Measurements from ENCODE around the gene NOB1.
"Not testable (repeated sequence)": the region's sequence is repeated elsewhere in the genome, so short reads cannot be mapped to it uniquely, and the experiment has no call there.

Gene NOB1

DNA sequence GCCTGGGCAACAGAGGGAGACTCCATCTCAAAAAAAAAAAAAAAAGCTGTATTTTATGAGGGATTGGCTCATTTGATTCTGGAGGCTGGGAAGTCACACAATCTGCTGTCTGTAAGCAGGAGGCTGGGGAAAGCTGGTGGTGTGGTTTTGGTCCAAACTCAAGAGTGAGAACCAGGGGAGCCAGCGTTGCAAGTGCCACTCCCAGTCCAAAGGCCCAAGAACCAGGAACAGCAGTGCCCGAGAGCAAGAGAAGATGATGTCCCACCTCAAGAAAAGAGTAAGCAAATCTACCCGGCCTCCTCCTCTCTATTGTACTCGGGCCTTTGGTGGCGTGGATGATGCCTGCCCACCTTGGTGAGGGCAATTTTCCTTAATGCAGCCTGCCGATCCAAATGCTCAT, 22.6 kb downstream of the NOB1 start:
- ChIA-PET POLR2A (no interaction called here), CTCF (interaction anchor here (0.9 to 1.5 kb wide), 2 partner anchors 22 kb away, joined by 3 to 5 read pairs; partner anchors contain the start of gene NOB1)
- Histone ChIP-seq H3K36me3 (ENCODE audit: control insufficient read depth in 4 of 4, insufficient read depth in 4 of 4, low read length in 3 of 4) (no peaks in the 10 kb centered on the region), H3K27ac (ENCODE audit: insufficient read depth in 1 of 2, low read depth in 1 of 2, low read length in 2 of 2, poor library complexity in 1 of 2, severe bottlenecking in 2 of 2) (no peak overlapping the region), H3K9me3 (ENCODE audit: control extremely low read depth in 1 of 5, control insufficient read depth in 4 of 5, insufficient read depth in 2 of 5, low read depth in 1 of 5, low read length in 4 of 5) (no peaks in the 10 kb centered on the region), H3K27me3 (replicated peaks in 2 of 5; ENCODE audit: control insufficient read depth in 4 of 5, insufficient read depth in 5 of 5, low read length in 4 of 5) (no peaks in the 10 kb centered on the region), H3K4me3 (ENCODE audit: control insufficient read depth in 1 of 7, extremely low read depth in 1 of 7, insufficient read depth in 4 of 7, low read depth in 2 of 7, low read length in 6 of 7) (no peak overlapping the region), H3K4me1 (ENCODE audit: control extremely low read depth in 1 of 4, control insufficient read depth in 4 of 4, insufficient read depth in 4 of 4, low read length in 3 of 4) (peaks cover 0 to 12% (median 6%) of the 10 kb centered on the region in 4 experiments)
- DNase-seq: no peak
- WGBS (ENCODE audit: insufficient coverage): 98% methylated on average over 5 of the region's 6 CpGs

- H3K9me3 ChIP-seq (ENCODE audit: control extremely low read depth in 1 of 5, control insufficient read depth in 4 of 5, insufficient read depth in 2 of 5, low read depth in 1 of 5, low read length in 4 of 5); H3K4me3 ChIP-seq (ENCODE audit: control insufficient read depth in 1 of 7, extremely low read depth in 1 of 7, insufficient read depth in 4 of 7, low read depth in 2 of 7, low read length in 6 of 7); DNase-seq; H3K36me3 ChIP-seq (ENCODE audit: control insufficient read depth in 4 of 4, insufficient read depth in 4 of 4, low read length in 3 of 4); H3K27ac ChIP-seq (ENCODE audit: insufficient read depth in 1 of 2, low read depth in 1 of 2, low read length in 2 of 2, poor library complexity in 1 of 2, severe bottlenecking in 2 of 2); H3K27me3 ChIP-seq (replicated peaks in 2 of 5; ENCODE audit: control insufficient read depth in 4 of 5, insufficient read depth in 5 of 5, low read length in 4 of 5); POLR2A ChIA-PET: not testable (repeated sequence)
- 100% methylated on average over 2 of the region's 5 CpGs for WGBS (ENCODE audit: insufficient coverage)
- CTCF ChIA-PET: interaction anchor here (0.6 to 1.5 kb wide), 2 partner anchors 11 to 23 kb away, joined by 4 to 5 read pairs; partner anchors contain the start of gene NOB1
- H3K4me1 ChIP-seq (ENCODE audit: control extremely low read depth in 1 of 4, control insufficient read depth in 4 of 4, insufficient read depth in 4 of 4, low read length in 3 of 4): peaks cover 0 to 20% (median 13%) of the 10 kb centered on the region in 4 experiments
Observed at GRCh38 chr16:69731280-69731679, 23.4 kb downstream of the NOB1 start.

- WGBS (ENCODE audit: insufficient coverage): 100% methylated on average over 2 of the region's 4 CpGs
- H3K27me3 ChIP-seq (replicated peaks in 2 of 5; ENCODE audit: control insufficient read depth in 4 of 5, insufficient read depth in 5 of 5, low read length in 4 of 5); CTCF ChIA-PET; H3K36me3 ChIP-seq (ENCODE audit: control insufficient read depth in 4 of 4, insufficient read depth in 4 of 4, low read length in 3 of 4); H3K27ac ChIP-seq (ENCODE audit: insufficient read depth in 1 of 2, low read depth in 1 of 2, low read length in 2 of 2, poor library complexity in 1 of 2, severe bottlenecking in 2 of 2); POLR2A ChIA-PET; H3K9me3 ChIP-seq (ENCODE audit: control extremely low read depth in 1 of 5, control insufficient read depth in 4 of 5, insufficient read depth in 2 of 5, low read depth in 1 of 5, low read length in 4 of 5); DNase-seq; H3K4me3 ChIP-seq (ENCODE audit: control insufficient read depth in 1 of 7, extremely low read depth in 1 of 7, insufficient read depth in 4 of 7, low read depth in 2 of 7, low read length in 6 of 7): not testable (repeated sequence)
- H3K4me1 ChIP-seq (ENCODE audit: control extremely low read depth in 1 of 4, control insufficient read depth in 4 of 4, insufficient read depth in 4 of 4, low read length in 3 of 4): peaks cover 4 to 35% (median 15%) of the 10 kb centered on the region in 4 experiments
Observed at GRCh38 chr16:69729030-69729429, 25.7 kb downstream of the NOB1 start.

- no peaks in the 10 kb centered on the region for H3K9me3 ChIP-seq (ENCODE audit: control extremely low read depth in 1 of 5, control insufficient read depth in 4 of 5, insufficient read depth in 2 of 5, low read depth in 1 of 5, low read length in 4 of 5)
- H3K4me1 ChIP-seq (ENCODE audit: control extremely low read depth in 1 of 4, control insufficient read depth in 4 of 4, insufficient read depth in 4 of 4, low read length in 3 of 4): peaks cover 4 to 35% (median 15%) of the 10 kb centered on the region in 4 experiments
- peak overlapping the region in 1 of 2 experiments; percentile 88 for H3K27ac ChIP-seq (ENCODE audit: insufficient read depth in 1 of 2, low read depth in 1 of 2, low read length in 2 of 2, poor library complexity in 1 of 2, severe bottlenecking in 2 of 2)
- H3K36me3 ChIP-seq (ENCODE audit: control insufficient read depth in 4 of 4, insufficient read depth in 4 of 4, low read length in 3 of 4): no peaks in the 10 kb centered on the region
- H3K27me3 ChIP-seq (replicated peaks in 2 of 5; ENCODE audit: control insufficient read depth in 4 of 5, insufficient read depth in 5 of 5, low read length in 4 of 5): no peaks in the 10 kb centered on the region
- DNase-seq: peak in 1 of 3 donors; percentile 10
- CTCF ChIA-PET: interaction anchor here (1.1 to 1.8 kb wide), 2 partner anchors 15 to 27 kb away, joined by 4 to 10 read pairs; partner anchors contain the start of gene NOB1
- 96% methylated on average over 5 of the region's 5 CpGs for WGBS (ENCODE audit: insufficient coverage)
- H3K4me3 ChIP-seq (ENCODE audit: control insufficient read depth in 1 of 7, extremely low read depth in 1 of 7, insufficient read depth in 4 of 7, low read depth in 2 of 7, low read length in 6 of 7): no peak overlapping the region
- POLR2A ChIA-PET: interaction anchor here (1.0 kb wide), 1 partner anchor 10 kb away, joined by 4 read pairs; no protein-coding TSS in a partner anchor
Observed at GRCh38 chr16:69727916-69728270, 26.8 kb downstream of the NOB1 start.

GRCh38 chr16:69726313-69727060, 28.2 kb downstream of the NOB1 start, which contains the start of gene NQO1:
Gene NQO1 (minus strand): TSS chr16:69726560. CDS start chr16:69726439, 121 bp downstream.
- peak within 1 kb of the TSS; percentile 45 to 91 (median 79) for H3K4me3 ChIP-seq (ENCODE audit: control insufficient read depth in 1 of 7, extremely low read depth in 1 of 7, insufficient read depth in 4 of 7, low read depth in 2 of 7, low read length in 6 of 7)
- DNase-seq: peak; percentile 86 to 95 (median 95)
- ChIA-PET POLR2A (interaction anchor here (0.6 to 1.5 kb wide), 2 partner anchors 28 to 301 kb away, joined by 3 to 5 read pairs; partner anchors contain the start of gene NOB1), CTCF (interaction anchor here (1.2 to 2.4 kb wide), 5 partner anchors 28 to 80 kb away, joined by 3 to 10 read pairs (median 6); partner anchors contain the start of gene NOB1)
- no peaks in the 10 kb centered on the region for H3K27me3 ChIP-seq (replicated peaks in 2 of 5; ENCODE audit: control insufficient read depth in 4 of 5, insufficient read depth in 5 of 5, low read length in 4 of 5)
- peak within 1 kb of the TSS; percentile 64 to 88 for H3K27ac ChIP-seq (ENCODE audit: insufficient read depth in 1 of 2, low read depth in 1 of 2, low read length in 2 of 2, poor library complexity in 1 of 2, severe bottlenecking in 2 of 2)
- 0% methylated on average over 28 of the region's 31 CpGs for WGBS (ENCODE audit: insufficient coverage)
- no peaks in the 10 kb centered on the region for H3K36me3 ChIP-seq (ENCODE audit: control insufficient read depth in 4 of 4, insufficient read depth in 4 of 4, low read length in 3 of 4)
- peaks cover 4 to 35% (median 15%) of the 10 kb centered on the region in 4 experiments for H3K4me1 ChIP-seq (ENCODE audit: control extremely low read depth in 1 of 4, control insufficient read depth in 4 of 4, insufficient read depth in 4 of 4, low read length in 3 of 4)
- no peaks in the 10 kb centered on the region for H3K9me3 ChIP-seq (ENCODE audit: control extremely low read depth in 1 of 5, control insufficient read depth in 4 of 5, insufficient read depth in 2 of 5, low read depth in 1 of 5, low read length in 4 of 5)

DNA sequence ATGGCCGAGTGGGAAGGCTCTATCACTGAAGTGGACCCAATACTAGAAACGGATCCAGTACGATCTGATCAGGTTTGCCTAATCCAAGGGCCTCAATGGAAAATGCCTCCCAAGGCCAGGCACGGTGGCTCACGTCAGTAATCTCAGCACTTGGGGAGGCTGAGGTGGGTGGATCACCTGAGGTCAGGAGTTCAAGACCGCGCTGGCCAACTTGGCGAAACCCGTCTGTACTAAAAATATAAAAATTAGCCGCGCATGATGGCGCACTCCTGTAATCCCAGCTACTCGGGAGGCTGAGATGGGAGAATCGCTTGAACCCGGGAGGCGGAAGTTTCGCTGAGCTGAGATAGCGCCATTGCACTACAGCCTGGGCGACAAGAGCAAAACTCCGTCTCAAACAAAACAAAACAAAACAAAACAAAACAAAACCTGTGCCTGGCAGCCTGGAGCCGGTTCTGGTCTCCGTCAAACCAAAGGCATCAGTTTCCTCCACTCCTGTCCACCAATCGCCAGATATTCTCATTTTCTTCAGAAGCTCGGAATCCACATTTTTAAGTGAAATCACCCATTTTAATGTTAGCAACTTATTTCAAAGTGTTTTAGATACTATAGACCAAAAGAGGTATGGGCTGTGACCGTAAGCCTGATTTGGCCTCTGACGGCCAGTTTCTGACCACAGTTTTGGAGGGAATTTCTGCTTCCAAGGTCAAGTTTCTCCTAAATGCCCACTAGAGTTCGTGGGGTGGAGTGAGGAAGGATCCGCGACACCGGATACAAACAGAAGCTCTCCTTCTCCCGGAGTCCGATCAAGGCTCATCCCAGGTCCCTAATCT, 29.0 kb downstream of the NOB1 start:
- Histone ChIP-seq H3K9me3 (ENCODE audit: control extremely low read depth in 1 of 5, control insufficient read depth in 4 of 5, insufficient read depth in 2 of 5, low read depth in 1 of 5, low read length in 4 of 5) (no peaks in the 10 kb centered on the region), H3K4me3 (ENCODE audit: control insufficient read depth in 1 of 7, extremely low read depth in 1 of 7, insufficient read depth in 4 of 7, low read depth in 2 of 7, low read length in 6 of 7) (peak overlapping the region; percentile 45 to 91 (median 79)), H3K4me1 (ENCODE audit: control extremely low read depth in 1 of 4, control insufficient read depth in 4 of 4, insufficient read depth in 4 of 4, low read length in 3 of 4) (peaks cover 4 to 35% (median 15%) of the 10 kb centered on the region in 4 experiments), H3K27me3 (replicated peaks in 2 of 5; ENCODE audit: control insufficient read depth in 4 of 5, insufficient read depth in 5 of 5, low read length in 4 of 5) (no peaks in the 10 kb centered on the region), H3K27ac (ENCODE audit: insufficient read depth in 1 of 2, low read depth in 1 of 2, low read length in 2 of 2, poor library complexity in 1 of 2, severe bottlenecking in 2 of 2) (peak overlapping the region; percentile 64 to 88), H3K36me3 (ENCODE audit: control insufficient read depth in 4 of 4, insufficient read depth in 4 of 4, low read length in 3 of 4) (no peaks in the 10 kb centered on the region)
- ChIA-PET POLR2A (interaction anchor here (0.6 to 1.5 kb wide), 2 partner anchors 29 to 302 kb away, joined by 3 to 5 read pairs; partner anchors contain the start of gene NOB1), CTCF (interaction anchor here (1.2 to 2.4 kb wide), 5 partner anchors 28 to 81 kb away, joined by 3 to 11 read pairs (median 6); partner anchors contain the start of gene NOB1)
- no peak for DNase-seq
- WGBS (ENCODE audit: insufficient coverage): over 99% methylated on average over 19 of the region's 32 CpGs
